B cell (primary cell): ENCODE data around the gene SLC26A8. TPM values are rescaled to one million over a fixed set of nuclear protein-coding genes. Genes with fewer than 3 reads are reported as not detected.

ENCODE experiments used
- ATAC-seq: fragments of 200-7000 bp; cut with Tn5 transposase; one replicate; pipeline ENCODE4 v1.10.0; 2021; ENCODE audit warnings: low read depth, mild to moderate bottlenecking, moderate number of reproducible peaks, moderate library complexity
- CTCF ChIA-PET: fragments of 350-600 bp; sonication (Branson Sonifier 250); formaldehyde crosslinking; loops from one replicate; lab custom pipeline; 2021; ENCODE audit warnings: antibody characterized with exemption, inconsistent platforms; lab: Charles Lee
- POLR2A ChIA-PET: fragments of 350-600 bp; sonication (Branson Sonifier 250); formaldehyde crosslinking; loops from one replicate; lab custom pipeline; 2021; ENCODE audit warnings: antibody characterized with exemption; lab: Charles Lee
- DNase-seq: peaks from one replicate; pipeline ENCODE4 v3.0.0; 2013
- H2AFZ ChIP-seq: 2 replicates; pipeline ENCODE4 v1.6.1; 2012; ENCODE audit warnings: mild to moderate bottlenecking, low read depth, low read length; ENCODE audit not compliant: insufficient read depth, poor library complexity, severe bottlenecking
- H3K27ac ChIP-seq, 2 donors: 1 replicate in 1 of 2; 2 replicates in 1 of 2; pipeline ENCODE4 v1.5.1; 2012 to 2013; ENCODE audit warnings: low read length in 2 of 2, mild to moderate bottlenecking in 2 of 2, moderate library complexity in 1 of 2
- H3K27me3 ChIP-seq, 4 experiments: fragments of 200-600 bp in 1 of 4; sonication (generic) in 1 of 4; replicated peaks in 1 of 4; 1 replicate in 2 of 4; 2 replicates in 2 of 4; pipeline versions ENCODE4 v1.6.1 to v1.7.0; 2013 to 2016; ENCODE audit warnings: low read length in 3 of 4, mild to moderate bottlenecking in 2 of 4, mixed read lengths in 1 of 4, moderate library complexity in 1 of 4; ENCODE audit not compliant: insufficient read depth in 4 of 4, control insufficient read depth in 3 of 4; ENCODE audit errors: control extremely low read depth in 1 of 4
- H3K36me3 ChIP-seq, 2 experiments: replicated peaks in 1 of 2; 1 replicate in 1 of 2; 2 replicates in 1 of 2; pipeline versions ENCODE4 v1.6.1 to v1.7.1; 2013; ENCODE audit warnings: low read length in 1 of 2; ENCODE audit not compliant: insufficient read depth in 2 of 2, control insufficient read depth in 1 of 2; ENCODE audit errors: control extremely low read depth in 1 of 2, extremely low read depth in 1 of 2
- H3K4me1 ChIP-seq, 2 donors: fragments of 200-600 bp in 1 of 2; sonication (generic) in 1 of 2; 1 replicate in 1 of 2; 2 replicates in 1 of 2; pipeline versions ENCODE4 v1.5.1 to v1.6.1; 2013 to 2017; ENCODE audit warnings: low read length in 2 of 2; ENCODE audit not compliant: control insufficient read depth in 2 of 2, insufficient read depth in 2 of 2
- H3K4me2 ChIP-seq: replicated peaks from 2 replicates; pipeline ENCODE3; 2012; ENCODE audit warnings: mild to moderate bottlenecking, low read depth, low read length; ENCODE audit not compliant: poor library complexity, severe bottlenecking
- H3K4me3 ChIP-seq, 5 experiments: fragments of 200-600 bp in 1 of 5; sonication (generic) in 1 of 5; 1 replicate in 3 of 5; 2 replicates in 2 of 5; pipeline versions ENCODE4 v1.5.1 to v1.7.0; 2011 to 2016; ENCODE audit warnings: low read length in 4 of 5, mild to moderate bottlenecking in 4 of 5, low read depth in 2 of 5, control low read depth in 1 of 5, moderate library complexity in 1 of 5; ENCODE audit not compliant: insufficient read depth in 1 of 5; ENCODE audit errors: control extremely low read depth in 1 of 5, extremely low read depth in 1 of 5
- H3K79me2 ChIP-seq: fragments of 200-600 bp; sonication (generic); one replicate; pipeline ENCODE4 v1.6.0; 2016; ENCODE audit warnings: low read length; ENCODE audit not compliant: control insufficient read depth, insufficient read depth
- H3K9ac ChIP-seq: fragments of 200-600 bp; sonication (generic); 2 replicates; pipeline ENCODE4 v1.6.1; 2017; ENCODE audit warnings: mild to moderate bottlenecking, low read length, moderate library complexity
- H3K9me3 ChIP-seq, 3 donors: one replicate each; pipeline versions ENCODE4 v1.6.1 to v1.7.1; 2013; ENCODE audit warnings: low read length in 2 of 3; ENCODE audit not compliant: control insufficient read depth in 2 of 3, insufficient read depth in 1 of 3; ENCODE audit errors: control extremely low read depth in 1 of 3
- H4K20me1 ChIP-seq: 2 replicates; pipeline ENCODE4 v1.6.0; 2012; ENCODE audit warnings: mild to moderate bottlenecking, low read length; ENCODE audit not compliant: insufficient read depth, control insufficient read depth, poor library complexity, severe bottlenecking
- H3K27ac Mint-ChIP-seq: one replicate; pipeline ENCODE4 v1.8.0; 2021; ENCODE audit warnings: mixed read lengths
- H3K27me3 Mint-ChIP-seq: one replicate; pipeline ENCODE4 v1.8.0; 2021; ENCODE audit warnings: mixed read lengths
- H3K4me1 Mint-ChIP-seq: one replicate; pipeline ENCODE4 v1.8.0; 2021; ENCODE audit warnings: mixed read lengths
- H3K4me3 Mint-ChIP-seq: one replicate; pipeline ENCODE4 v1.8.0; 2021; ENCODE audit warnings: mixed read lengths
- H3K9me3 Mint-ChIP-seq: one replicate; pipeline ENCODE4 v1.8.0; 2022; ENCODE audit warnings: mixed read lengths; ENCODE audit not compliant: insufficient read depth
- EZH2 ChIP-seq: IDR thresholded peaks from 2 replicates; pipeline ENCODE4 v1.6.1; 2012; ENCODE audit warnings: borderline replicate concordance, low read depth, mild to moderate bottlenecking, moderate library complexity, low read length; ENCODE audit not compliant: insufficient read depth, poor library complexity, severe bottlenecking
- intact Hi-C: fragments of 100-400 bp; cut with micrococcal nuclease; formaldehyde crosslinking; loops from one replicate; pipeline ENCODE4 v1.10.0; 2022
- polyA plus RNA-seq: library from polyadenylated mRNA; depleted of rRNA; stranded (reverse); fragments of >200 nt; gene quantifications from 2 replicates; pipeline ENCODE4 v1.2.3, GENCODE V29; 2012
- total RNA-seq, 2 donors: library from RNA; stranded (reverse); fragments of 120-200 nt in 1 of 2; gene quantifications; 1 replicate in 1 of 2; 2 replicates in 1 of 2; pipeline versions ENCODE4 v1.2.3 to v1.2.4, GENCODE V29; 2013 to 2022
- TF ChIP-seq, protein P1 (sequence below): fragments of 200-600 bp; IDR thresholded peaks from one replicate; pipeline ENCODE4 v1.8.0; 2022; ENCODE audit warnings: antibody characterized with exemption, mild to moderate bottlenecking

SLC26A8 gene
- total and polyA plus RNA-seq, 2 donors (not counting 1 experiment from before 2014, with no cell fraction given) = 0.01 TPM; not detected in 1

DNA sequence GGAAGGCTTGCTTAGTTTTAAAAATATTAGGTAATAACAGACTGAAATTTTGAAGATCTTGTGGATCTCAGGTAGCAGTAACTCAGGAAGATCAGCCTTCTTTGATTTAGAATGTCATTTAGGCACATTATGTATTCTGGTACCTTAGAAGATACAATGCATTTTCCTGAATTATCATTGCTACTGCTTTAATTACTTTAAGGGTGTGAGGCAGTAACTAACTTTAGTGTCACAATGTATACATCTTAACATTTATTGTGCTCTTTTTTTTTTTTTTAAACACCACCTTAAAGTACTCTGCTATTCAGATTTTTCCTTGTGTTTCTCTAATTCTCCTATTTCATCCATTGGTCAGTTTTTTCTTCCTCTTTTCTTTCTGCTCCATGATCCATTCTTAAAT, 16.5 kb upstream of the SLC26A8 start:
- Histone ChIP-seq H2AFZ (no peak overlapping the region), H3K4me1 (peaks cover 15 to 24% of the 10 kb centered on the region in 2 donors), H3K4me2 (no peak overlapping the region), H3K9me3 (no peaks in the 10 kb centered on the region), H4K20me1 (peaks cover 84% of the 10 kb centered on the region), H3K36me3 (no peaks in the 10 kb centered on the region), H3K27ac (no peak overlapping the region), H3K4me3 (no peak overlapping the region), H3K9ac (no peak overlapping the region), H3K27me3 (no peaks in the 10 kb centered on the region), H3K79me2 (peaks cover 99% of the 10 kb centered on the region)
- H3K27ac Mint-ChIP-seq = no peak overlapping the region
- peaks cover 58% of the 10 kb centered on the region for H3K4me1 Mint-ChIP-seq
- DNase-seq = no peak
- POLR2A ChIA-PET = no interaction called here
- intact Hi-C loops = no loop called here
- no peak overlapping the region for H3K4me3 Mint-ChIP-seq
- no peak for ATAC-seq
- no peaks in the 10 kb centered on the region for H3K9me3 Mint-ChIP-seq
- CTCF ChIA-PET = no interaction called here
- no peaks in the 10 kb centered on the region for H3K27me3 Mint-ChIP-seq
- TF ChIP-seq EZH2 = no peak
- TF ChIP-seq, protein P1, sequence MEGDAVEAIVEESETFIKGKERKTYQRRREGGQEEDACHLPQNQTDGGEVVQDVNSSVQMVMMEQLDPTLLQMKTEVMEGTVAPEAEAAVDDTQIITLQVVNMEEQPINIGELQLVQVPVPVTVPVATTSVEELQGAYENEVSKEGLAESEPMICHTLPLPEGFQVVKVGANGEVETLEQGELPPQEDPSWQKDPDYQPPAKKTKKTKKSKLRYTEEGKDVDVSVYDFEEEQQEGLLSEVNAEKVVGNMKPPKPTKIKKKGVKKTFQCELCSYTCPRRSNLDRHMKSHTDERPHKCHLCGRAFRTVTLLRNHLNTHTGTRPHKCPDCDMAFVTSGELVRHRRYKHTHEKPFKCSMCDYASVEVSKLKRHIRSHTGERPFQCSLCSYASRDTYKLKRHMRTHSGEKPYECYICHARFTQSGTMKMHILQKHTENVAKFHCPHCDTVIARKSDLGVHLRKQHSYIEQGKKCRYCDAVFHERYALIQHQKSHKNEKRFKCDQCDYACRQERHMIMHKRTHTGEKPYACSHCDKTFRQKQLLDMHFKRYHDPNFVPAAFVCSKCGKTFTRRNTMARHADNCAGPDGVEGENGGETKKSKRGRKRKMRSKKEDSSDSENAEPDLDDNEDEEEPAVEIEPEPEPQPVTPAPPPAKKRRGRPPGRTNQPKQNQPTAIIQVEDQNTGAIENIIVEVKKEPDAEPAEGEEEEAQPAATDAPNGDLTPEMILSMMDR = no peak

DNA sequence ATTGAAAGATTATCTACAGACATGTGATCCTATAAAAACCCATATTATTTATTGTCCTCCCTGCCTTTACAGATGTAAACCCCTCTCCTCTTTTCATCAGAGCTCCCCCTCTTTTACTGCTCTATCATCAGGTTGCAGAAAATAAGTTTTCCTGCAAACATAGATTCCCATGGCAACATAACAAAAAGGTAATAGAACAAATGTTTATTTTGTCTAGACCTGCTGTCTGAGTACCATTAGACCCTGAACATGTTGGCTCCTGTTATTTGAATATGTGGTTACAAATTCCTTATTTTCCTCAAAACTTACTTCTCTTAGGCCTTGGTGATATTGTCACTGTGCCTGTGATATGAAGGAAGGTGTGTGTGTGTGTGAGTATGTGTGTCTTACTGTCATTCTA, 14.7 kb upstream of the SLC26A8 start:
- Histone ChIP-seq H2AFZ (no peak overlapping the region), H3K4me1 (peaks cover 15 to 24% of the 10 kb centered on the region in 2 donors), H3K9me3 (no peaks in the 10 kb centered on the region), H3K27me3 (no peaks in the 10 kb centered on the region), H3K9ac (no peak overlapping the region), H3K79me2 (peaks cover 99% of the 10 kb centered on the region), H3K4me2 (no peak overlapping the region), H3K4me3 (no peak overlapping the region), H3K27ac (no peak overlapping the region), H3K36me3 (no peaks in the 10 kb centered on the region), H4K20me1 (peaks cover 85% of the 10 kb centered on the region)
- no peaks in the 10 kb centered on the region for H3K27me3 Mint-ChIP-seq
- intact Hi-C loops = no loop called here
- TF ChIP-seq EZH2 = no peak
- no peak overlapping the region for H3K27ac Mint-ChIP-seq
- H3K4me3 Mint-ChIP-seq = no peak overlapping the region
- no peak for ATAC-seq
- CTCF ChIA-PET = interaction anchor here (1.3 kb wide), 1 partner anchor 56 kb away, joined by 3 read pairs; no protein-coding TSS in a partner anchor
- no peaks in the 10 kb centered on the region for H3K9me3 Mint-ChIP-seq
- no peak for DNase-seq
- POLR2A ChIA-PET = interaction anchor here (0.5 kb wide), 1 partner anchor 1731 kb away, joined by 4 read pairs; no protein-coding TSS in a partner anchor
- peaks cover 58% of the 10 kb centered on the region for H3K4me1 Mint-ChIP-seq
